AG09319 (cell line): ENCODE measurements around the gene ALDOA.

ENCODE experiments used
- DNase-seq: peaks from one replicate; pipeline ENCODE4 v3.0.0-alpha.2; 2010; ENCODE audit warnings: low read depth; ENCODE audit errors: extremely low read depth
- CTCF ChIP-seq: IDR thresholded peaks from 2 replicates; pipeline ENCODE4 v1.5.1; 2011; ENCODE audit warnings: low read depth, mild to moderate bottlenecking, inconsistent platforms, low read length, moderate library complexity

ALDOA gene

GRCh38 chr16:30046178-30046577, 19.4 kb upstream of the ALDOA start:
- TF ChIP-seq CTCF: no peak
- DNase-seq: no peak

- TF ChIP-seq CTCF: no peak
- no peak for DNase-seq
Observed at GRCh38 chr16:30046588-30046987, 19.0 kb upstream of the ALDOA start.

- TF ChIP-seq CTCF: no peak
- no peak for DNase-seq
Observed at GRCh38 chr16:30049871-30050270, 15.7 kb upstream of the ALDOA start.

- no peak for DNase-seq
- no peak for TF ChIP-seq CTCF
Observed at GRCh38 chr16:30051518-30051917, 14.0 kb upstream of the ALDOA start.

GRCh38 chr16:30052671-30053372, 12.7 kb upstream of the ALDOA start:
- no peak for TF ChIP-seq CTCF
- peak; percentile 75 for DNase-seq

GRCh38 chr16:30053376-30054015, 12.1 kb upstream of the ALDOA start:
- no peak for DNase-seq
- no peak for TF ChIP-seq CTCF

- no peak for TF ChIP-seq CTCF
- DNase-seq: no peak
Observed at GRCh38 chr16:30054451-30054850, 11.1 kb upstream of the ALDOA start.
